Measurements from ENCODE around the gene AIF1. TPM values are rescaled to one million over a fixed set of nuclear protein-coding genes. Genes with fewer than 3 reads are reported as not detected.

AIF1 gene
- total RNA-seq, 1 experiment from 2014 or later: not detected

DNA sequence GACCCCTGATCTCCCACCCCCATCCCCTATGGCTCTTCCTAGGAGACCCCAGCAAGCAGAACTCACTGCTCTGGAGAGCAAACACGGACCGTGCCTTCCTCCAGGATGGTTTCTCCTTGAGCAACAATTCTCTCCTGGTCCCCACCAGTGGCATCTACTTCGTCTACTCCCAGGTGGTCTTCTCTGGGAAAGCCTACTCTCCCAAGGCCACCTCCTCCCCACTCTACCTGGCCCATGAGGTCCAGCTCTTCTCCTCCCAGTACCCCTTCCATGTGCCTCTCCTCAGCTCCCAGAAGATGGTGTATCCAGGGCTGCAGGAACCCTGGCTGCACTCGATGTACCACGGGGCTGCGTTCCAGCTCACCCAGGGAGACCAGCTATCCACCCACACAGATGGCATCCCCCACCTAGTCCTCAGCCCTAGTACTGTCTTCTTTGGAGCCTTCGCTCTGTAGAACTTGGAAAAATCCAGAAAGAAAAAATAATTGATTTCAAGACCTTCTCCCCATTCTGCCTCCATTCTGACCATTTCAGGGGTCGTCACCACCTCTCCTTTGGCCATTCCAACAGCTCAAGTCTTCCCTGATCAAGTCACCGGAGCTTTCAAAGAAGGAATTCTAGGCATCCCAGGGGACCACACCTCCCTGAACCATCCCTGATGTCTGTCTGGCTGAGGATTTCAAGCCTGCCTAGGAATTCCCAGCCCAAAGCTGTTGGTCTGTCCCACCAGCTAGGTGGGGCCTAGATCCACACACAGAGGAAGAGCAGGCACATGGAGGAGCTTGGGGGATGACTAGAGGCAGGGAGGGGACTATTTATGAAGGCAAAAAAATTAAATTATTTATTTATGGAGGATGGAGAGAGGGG lies 41.6 kb upstream of the AIF1 start:
- ATAC-seq: no peak
- H3K9me3 ChIP-seq (ENCODE audit: low read length): no peaks in the 10 kb centered on the region
- no peaks in the 10 kb centered on the region for H3K36me3 ChIP-seq (ENCODE audit: low read depth, low read length)
- H3K27ac ChIP-seq (ENCODE audit: low read length): no peak overlapping the region
- H2AFZ ChIP-seq (ENCODE audit: low read length): no peak overlapping the region
- H3K27me3 ChIP-seq (ENCODE audit: low read length): no peaks in the 10 kb centered on the region
- H3K4me2 ChIP-seq (ENCODE audit: low read length): no peak overlapping the region
- H3K79me2 ChIP-seq (ENCODE audit: low read length): no peaks in the 10 kb centered on the region
- no peak overlapping the region for H3K4me3 ChIP-seq (ENCODE audit: low read length)
- 0 out of 2 replicates have a peak, but pooled peaks cover 5% of the 10 kb centered on the region for H3K4me1 ChIP-seq (ENCODE audit: insufficient read depth, low read length)
- intact Hi-C loops (cut with micrococcal nuclease): no loop called here
- ChIA-PET CTCF (no interaction called here), POLR2A (ENCODE audit: unreplicated experiment) (no interaction called here)
- no peak for DNase-seq
- BruUV-seq (replicated peaks): no TSS peak
- H3K9ac ChIP-seq (ENCODE audit: low read length): no peak overlapping the region
- no peaks in the 10 kb centered on the region for H4K20me1 ChIP-seq (ENCODE audit: low read length)
- no peaks in the 10 kb centered on the region for H3F3A ChIP-seq (ENCODE audit: low read length, unreplicated experiment)
- no peak for TF ChIP-seq EZH2phosphoT487 (IDR thresholded peaks at IDR 0.05; ENCODE audit: borderline replicate concordance, low read length)
- TF ChIP-seq, protein P1, sequence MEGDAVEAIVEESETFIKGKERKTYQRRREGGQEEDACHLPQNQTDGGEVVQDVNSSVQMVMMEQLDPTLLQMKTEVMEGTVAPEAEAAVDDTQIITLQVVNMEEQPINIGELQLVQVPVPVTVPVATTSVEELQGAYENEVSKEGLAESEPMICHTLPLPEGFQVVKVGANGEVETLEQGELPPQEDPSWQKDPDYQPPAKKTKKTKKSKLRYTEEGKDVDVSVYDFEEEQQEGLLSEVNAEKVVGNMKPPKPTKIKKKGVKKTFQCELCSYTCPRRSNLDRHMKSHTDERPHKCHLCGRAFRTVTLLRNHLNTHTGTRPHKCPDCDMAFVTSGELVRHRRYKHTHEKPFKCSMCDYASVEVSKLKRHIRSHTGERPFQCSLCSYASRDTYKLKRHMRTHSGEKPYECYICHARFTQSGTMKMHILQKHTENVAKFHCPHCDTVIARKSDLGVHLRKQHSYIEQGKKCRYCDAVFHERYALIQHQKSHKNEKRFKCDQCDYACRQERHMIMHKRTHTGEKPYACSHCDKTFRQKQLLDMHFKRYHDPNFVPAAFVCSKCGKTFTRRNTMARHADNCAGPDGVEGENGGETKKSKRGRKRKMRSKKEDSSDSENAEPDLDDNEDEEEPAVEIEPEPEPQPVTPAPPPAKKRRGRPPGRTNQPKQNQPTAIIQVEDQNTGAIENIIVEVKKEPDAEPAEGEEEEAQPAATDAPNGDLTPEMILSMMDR (conservative IDR thresholded peaks at IDR 0.05; ENCODE audit: low read depth, low read length): no peak
- TF ChIP-seq EZH2 (IDR thresholded peaks at IDR 0.05; ENCODE audit: low read length, unreplicated experiment): no peak
- no peaks in the 10 kb centered on the region for H3K9me2 ChIP-seq (replicated peaks; ENCODE audit: low read length)

DNA sequence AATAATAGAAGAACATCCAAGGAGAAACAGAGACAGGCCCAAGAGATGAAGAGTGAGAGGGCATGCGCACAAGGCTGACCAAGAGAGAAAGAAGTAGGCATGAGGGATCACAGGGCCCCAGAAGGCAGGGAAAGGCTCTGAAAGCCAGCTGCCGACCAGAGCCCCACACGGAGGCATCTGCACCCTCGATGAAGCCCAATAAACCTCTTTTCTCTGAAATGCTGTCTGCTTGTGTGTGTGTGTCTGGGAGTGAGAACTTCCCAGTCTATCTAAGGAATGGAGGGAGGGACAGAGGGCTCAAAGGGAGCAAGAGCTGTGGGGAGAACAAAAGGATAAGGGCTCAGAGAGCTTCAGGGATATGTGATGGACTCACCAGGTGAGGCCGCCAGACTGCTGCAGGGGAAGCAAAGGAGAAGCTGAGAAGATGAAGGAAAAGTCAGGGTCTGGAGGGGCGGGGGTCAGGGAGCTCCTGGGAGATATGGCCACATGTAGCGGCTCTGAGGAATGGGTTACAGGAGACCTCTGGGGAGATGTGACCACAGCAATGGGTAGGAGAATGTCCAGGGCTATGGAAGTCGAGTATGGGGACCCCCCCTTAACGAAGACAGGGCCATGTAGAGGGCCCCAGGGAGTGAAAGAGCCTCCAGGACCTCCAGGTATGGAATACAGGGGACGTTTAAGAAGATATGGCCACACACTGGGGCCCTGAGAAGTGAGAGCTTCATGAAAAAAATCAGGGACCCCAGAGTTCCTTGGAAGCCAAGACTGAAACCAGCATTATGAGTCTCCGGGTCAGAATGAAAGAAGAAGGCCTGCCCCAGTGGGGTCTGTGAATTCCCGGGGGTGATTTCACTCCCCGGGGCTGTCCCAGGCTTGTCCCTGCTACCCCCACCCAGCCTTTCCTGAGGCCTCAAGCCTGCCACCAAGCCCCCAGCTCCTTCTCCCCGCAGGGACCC lies 40.6 kb upstream of the AIF1 start:
- H2AFZ ChIP-seq (ENCODE audit: low read length): no peak overlapping the region
- H3K9me3 ChIP-seq (ENCODE audit: low read length): no peaks in the 10 kb centered on the region
- no peaks in the 10 kb centered on the region for H4K20me1 ChIP-seq (ENCODE audit: low read length)
- H3K27ac ChIP-seq (ENCODE audit: low read length): no peak overlapping the region
- no TSS peak for BruUV-seq (replicated peaks)
- H3K4me3 ChIP-seq (ENCODE audit: low read length): no peak overlapping the region
- ATAC-seq (no peak), DNase-seq (no peak)
- no peaks in the 10 kb centered on the region for H3K36me3 ChIP-seq (ENCODE audit: low read depth, low read length)
- intact Hi-C loops (cut with micrococcal nuclease): no loop called here
- no peak for TF ChIP-seq EZH2 (IDR thresholded peaks at IDR 0.05; ENCODE audit: low read length, unreplicated experiment)
- TF ChIP-seq, protein P1 (conservative IDR thresholded peaks at IDR 0.05; ENCODE audit: low read depth, low read length): no peak
- no peak for TF ChIP-seq EZH2phosphoT487 (IDR thresholded peaks at IDR 0.05; ENCODE audit: borderline replicate concordance, low read length)
- H3K79me2 ChIP-seq (ENCODE audit: low read length): no peaks in the 10 kb centered on the region
- no peak overlapping the region for H3K4me2 ChIP-seq (ENCODE audit: low read length)
- 0 out of 2 replicates have a peak, but pooled peaks cover 8% of the 10 kb centered on the region for H3K4me1 ChIP-seq (ENCODE audit: insufficient read depth, low read length)
- no peak overlapping the region for H3K9ac ChIP-seq (ENCODE audit: low read length)
- no peaks in the 10 kb centered on the region for H3K27me3 ChIP-seq (ENCODE audit: low read length)
- H3F3A ChIP-seq (ENCODE audit: low read length, unreplicated experiment): no peaks in the 10 kb centered on the region
- H3K9me2 ChIP-seq (replicated peaks; ENCODE audit: low read length): no peaks in the 10 kb centered on the region
- ChIA-PET CTCF (no interaction called here), POLR2A (ENCODE audit: unreplicated experiment) (no interaction called here)

Measured in PC-3 (cell line).